ENCODE measurements around the gene ZNF790. TPM values are rescaled to one million over a fixed set of nuclear protein-coding genes. Genes with fewer than 3 reads are reported as not detected.

Gene ZNF790
- 9.5 and 9.7 TPM in 2 replicates for total RNA-seq

GRCh38 chr19:36837906-36838783 is at the start of gene ZNF790:
Gene ZNF790 (minus strand): TSS chr19:36838387. CDS start chr19:36825619, 12,768 bp downstream.
- Histone ChIP-seq H3K36me3 (ENCODE audit: control insufficient read depth, insufficient read depth, low read length) (no peaks in the 10 kb centered on the region), H3K27me3 (ENCODE audit: control insufficient read depth, insufficient read depth, low read length) (no peaks in the 10 kb centered on the region), H3K4me3 (ENCODE audit: low read depth, low read length) (peak within 1 kb of the TSS; percentile 67)
- no peak for FAIRE-seq
- DNase-seq (ENCODE audit: low read depth) = peak; percentile 82
- TF ChIP-seq CTCF (IDR thresholded peaks at IDR 0.05; ENCODE audit: insufficient read depth, low read length, severe bottlenecking) = no peak

GRCh38 chr19:36876993-36877938 is 39.1 kb upstream of the ZNF790 start:
- no peaks in the 10 kb centered on the region for H3K27me3 ChIP-seq (ENCODE audit: control insufficient read depth, insufficient read depth, low read length)
- TF ChIP-seq CTCF (IDR thresholded peaks at IDR 0.05; ENCODE audit: insufficient read depth, low read length, severe bottlenecking) = no peak
- peak; percentile 60 for FAIRE-seq
- no peak overlapping the region for H3K4me3 ChIP-seq (ENCODE audit: low read depth, low read length)
- peaks cover 1% of the 10 kb centered on the region for H3K36me3 ChIP-seq (ENCODE audit: control insufficient read depth, insufficient read depth, low read length)
- peak; percentile 0 for DNase-seq (ENCODE audit: low read depth)

- no peak for FAIRE-seq
- no peak overlapping the region for H3K4me3 ChIP-seq (ENCODE audit: low read depth, low read length)
- H3K36me3 ChIP-seq (ENCODE audit: control insufficient read depth, insufficient read depth, low read length) = peaks cover 3% of the 10 kb centered on the region
- DNase-seq (ENCODE audit: low read depth) = no peak
- no peak for TF ChIP-seq CTCF (IDR thresholded peaks at IDR 0.05; ENCODE audit: insufficient read depth, low read length, severe bottlenecking)
- H3K27me3 ChIP-seq (ENCODE audit: control insufficient read depth, insufficient read depth, low read length) = no peaks in the 10 kb centered on the region
Observed at GRCh38 chr19:36851898-36852297, 13.7 kb upstream of the ZNF790 start.

GRCh38 chr19:36850559-36851442 is 12.6 kb upstream of the ZNF790 start, which contains the start of gene ZNF345:
Gene ZNF345 (plus strand): TSS chr19:36850876. CDS start chr19:36876831, 25,955 bp downstream.
- peaks cover 3% of the 10 kb centered on the region for H3K36me3 ChIP-seq (ENCODE audit: control insufficient read depth, insufficient read depth, low read length)
- DNase-seq (ENCODE audit: low read depth) (peak; percentile 89), FAIRE-seq (peak; percentile 83)
- no peaks in the 10 kb centered on the region for H3K27me3 ChIP-seq (ENCODE audit: control insufficient read depth, insufficient read depth, low read length)
- TF ChIP-seq CTCF (IDR thresholded peaks at IDR 0.05; ENCODE audit: insufficient read depth, low read length, severe bottlenecking) = no peak
- peak within 1 kb of the TSS; percentile 83 for H3K4me3 ChIP-seq (ENCODE audit: low read depth, low read length)

Measured in bronchial epithelial cell (primary cell).